ENCODE results near the gene THADA. TPM values are rescaled to one million over a fixed set of nuclear protein-coding genes. Genes with fewer than 3 reads are reported as not detected.

THADA gene
- total RNA-seq, 4 donors from 2014 or later, result 49.9 to 90.2 (median 65.2) TPM

DNA sequence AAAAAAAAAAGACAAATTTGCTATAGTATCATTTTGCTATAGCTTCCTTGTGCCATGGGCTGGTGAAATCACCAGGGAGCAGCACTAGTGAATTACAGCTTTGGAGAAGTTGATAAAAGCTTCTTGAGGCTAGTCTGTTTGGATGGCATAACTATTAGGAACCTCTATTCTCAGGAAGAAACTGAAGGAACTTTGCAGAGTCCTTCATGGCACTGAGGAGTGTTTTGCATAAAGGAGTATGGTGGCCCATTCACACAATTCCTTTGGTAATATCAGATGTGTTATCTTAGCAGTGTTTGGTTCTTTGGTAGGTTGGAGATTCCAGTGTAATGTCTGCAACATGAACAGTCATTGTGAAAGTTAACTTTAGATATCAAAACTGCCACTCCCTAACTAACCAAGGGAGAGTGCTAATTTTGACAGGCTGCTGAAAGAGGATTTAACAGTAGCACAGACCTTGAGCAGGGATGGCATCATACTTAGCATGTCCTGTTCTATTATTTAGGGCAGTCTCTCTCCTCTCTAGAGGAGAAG lies 292.8 kb downstream of the THADA start:
- intact Hi-C loops (cut with DNase I), result no loop called here
- Histone ChIP-seq H3K27me3 (no peaks in the 10 kb centered on the region), H3K36me3 (no peaks in the 10 kb centered on the region), H3K9me3 (no peaks in the 10 kb centered on the region), H3K4me1 (peaks cover 59 to 88% of the 10 kb centered on the region in 2 donors), H3K4me3 (replicated peaks in 1 of 3) (no peak overlapping the region), H3K27ac (peak overlapping the region; percentile 79 to 91 (median 90))
- no peak for DNase-seq
- TF ChIP-seq, protein P1, sequence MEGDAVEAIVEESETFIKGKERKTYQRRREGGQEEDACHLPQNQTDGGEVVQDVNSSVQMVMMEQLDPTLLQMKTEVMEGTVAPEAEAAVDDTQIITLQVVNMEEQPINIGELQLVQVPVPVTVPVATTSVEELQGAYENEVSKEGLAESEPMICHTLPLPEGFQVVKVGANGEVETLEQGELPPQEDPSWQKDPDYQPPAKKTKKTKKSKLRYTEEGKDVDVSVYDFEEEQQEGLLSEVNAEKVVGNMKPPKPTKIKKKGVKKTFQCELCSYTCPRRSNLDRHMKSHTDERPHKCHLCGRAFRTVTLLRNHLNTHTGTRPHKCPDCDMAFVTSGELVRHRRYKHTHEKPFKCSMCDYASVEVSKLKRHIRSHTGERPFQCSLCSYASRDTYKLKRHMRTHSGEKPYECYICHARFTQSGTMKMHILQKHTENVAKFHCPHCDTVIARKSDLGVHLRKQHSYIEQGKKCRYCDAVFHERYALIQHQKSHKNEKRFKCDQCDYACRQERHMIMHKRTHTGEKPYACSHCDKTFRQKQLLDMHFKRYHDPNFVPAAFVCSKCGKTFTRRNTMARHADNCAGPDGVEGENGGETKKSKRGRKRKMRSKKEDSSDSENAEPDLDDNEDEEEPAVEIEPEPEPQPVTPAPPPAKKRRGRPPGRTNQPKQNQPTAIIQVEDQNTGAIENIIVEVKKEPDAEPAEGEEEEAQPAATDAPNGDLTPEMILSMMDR (IDR thresholded peaks at IDR 0.05), result peak in 1 of 6 experiments; percentile 10
- no peak for TF ChIP-seq POLR2A (IDR thresholded peaks at IDR 0.05)

- DNase-seq, result peak; percentile 47 to 59
- intact Hi-C loops (cut with DNase I), result no loop called here
These were observed 293.5 kb downstream of the THADA start for GRCh38 chr2:43302182-43302960.

GRCh38 chr2:43300781-43301583 lies 294.9 kb downstream of the THADA start:
- intact Hi-C loops (cut with DNase I), result no loop called here
- Histone ChIP-seq H3K27me3 (no peaks in the 10 kb centered on the region), H3K9me3 (no peaks in the 10 kb centered on the region), H3K36me3 (no peaks in the 10 kb centered on the region), H3K27ac (peak overlapping the region; percentile 90 to 91 (median 91)), H3K4me1 (peaks cover 59 to 72% of the 10 kb centered on the region in 2 donors), H3K4me3 (replicated peaks in 1 of 3) (no peak overlapping the region)
- 34 to 40% methylated on average over 13 of the region's 13 CpGs for WGBS, 2 donors
- TF ChIP-seq POLR2A (IDR thresholded peaks at IDR 0.05), result peak in 1 of 2 donors; percentile 27
- TF ChIP-seq, protein P1 (IDR thresholded peaks at IDR 0.05), result no peak
- DNase-seq, result peak; percentile 87 to 92

More at GRCh38 chr2:43302182-43302960, 293.5 kb downstream of the THADA start:
- Histone ChIP-seq H3K4me1 (peaks cover 59 to 86% of the 10 kb centered on the region in 2 donors), H3K27me3 (no peaks in the 10 kb centered on the region), H3K9me3 (no peaks in the 10 kb centered on the region), H3K4me3 (replicated peaks in 1 of 3) (no peak overlapping the region), H3K27ac (peak overlapping the region; percentile 90 to 91 (median 91)), H3K36me3 (no peaks in the 10 kb centered on the region)
- TF ChIP-seq POLR2A (IDR thresholded peaks at IDR 0.05), result no peak
- TF ChIP-seq, protein P1 (IDR thresholded peaks at IDR 0.05), result peak in 1 of 6 experiments; percentile 4
- 70 to 76% methylated on average over 3 of the region's 3 CpGs for WGBS, 2 donors

GRCh38 chr2:43300222-43300621 lies 295.6 kb downstream of the THADA start:
- 89 to 92% methylated on average over 4 of the region's 4 CpGs for WGBS, 2 donors

More at GRCh38 chr2:43300222-43300621, 295.6 kb downstream of the THADA start:
- Histone ChIP-seq H3K27me3 (no peaks in the 10 kb centered on the region), H3K4me1 (peaks cover 55 to 67% of the 10 kb centered on the region in 2 donors), H3K36me3 (no peaks in the 10 kb centered on the region), H3K4me3 (replicated peaks in 1 of 3) (no peak overlapping the region), H3K9me3 (no peaks in the 10 kb centered on the region), H3K27ac (peak overlapping the region; percentile 90 to 91 (median 91))
- intact Hi-C loops (cut with DNase I), result no loop called here
- no peak for DNase-seq
- TF ChIP-seq POLR2A (IDR thresholded peaks at IDR 0.05), result no peak
- TF ChIP-seq, protein P1 (IDR thresholded peaks at IDR 0.05), result no peak

All from thyroid gland (tissue), 4 donors.